ENCODE data around the gene CLBA1. TPM values are rescaled to one million over a fixed set of nuclear protein-coding genes. Genes with fewer than 3 reads are reported as not detected.

The CLBA1 gene
- polyA plus RNA-seq, 1 of the 3 experiments (the other 2 are of a cell fraction) = 18.5 TPM

DNA sequence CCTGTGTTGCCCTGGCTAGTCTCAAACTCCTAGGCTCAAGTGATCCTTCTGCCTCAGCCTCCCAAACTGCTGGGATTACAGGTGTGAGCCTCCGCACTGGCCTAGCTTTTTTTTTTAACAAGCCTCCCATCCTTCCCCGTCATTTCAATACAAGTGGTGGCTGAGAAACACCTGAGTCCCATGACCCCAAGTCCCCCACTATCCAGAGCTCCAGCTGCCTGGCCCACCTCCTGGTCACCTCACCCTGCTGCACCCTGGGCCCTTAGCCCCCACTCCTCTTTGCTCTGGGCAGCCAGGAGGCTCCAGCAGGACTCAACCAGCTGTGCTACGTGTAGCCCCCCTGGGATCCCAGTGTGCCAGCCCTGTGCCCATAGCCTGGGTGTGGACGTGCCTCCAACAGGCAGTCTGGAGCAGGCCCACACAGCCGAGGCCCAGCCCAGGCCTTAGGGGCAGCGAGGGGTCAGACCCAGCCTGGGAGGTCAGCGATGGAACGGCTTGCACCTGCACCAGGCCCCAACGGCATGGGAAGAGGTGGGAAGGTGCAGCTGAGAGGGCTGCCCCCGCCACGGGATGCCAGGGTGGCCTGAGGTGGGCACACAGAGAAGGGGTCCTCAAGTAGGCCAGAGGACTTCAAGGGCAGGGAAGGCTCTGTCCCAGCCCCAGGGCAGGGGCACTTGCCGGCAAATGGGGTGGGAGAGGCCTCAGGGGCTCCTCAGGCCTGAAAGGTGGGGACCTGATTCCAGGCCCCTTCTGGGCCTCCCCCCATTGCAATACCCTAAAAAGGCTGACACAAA is 13.9 kb upstream of the CLBA1 start:
- Histone ChIP-seq H3K9ac (no peak overlapping the region), H3K4me2 (peak overlapping the region; percentile 90), H3K9me2 (no peaks in the 10 kb centered on the region), H3F3A (replicated peaks; ENCODE audit: insufficient read depth) (peaks cover 20% of the 10 kb centered on the region), H3K36me3 (replicated peaks in 1 of 2; ENCODE audit: control insufficient read depth in 1 of 2, insufficient read depth in 2 of 2, low read length in 1 of 2) (no peaks in the 10 kb centered on the region), H3K9me3 (no peaks in the 10 kb centered on the region), H2AFZ (ENCODE audit: low read depth) (no peak overlapping the region), H3K27me3 (ENCODE audit: insufficient read depth) (no peaks in the 10 kb centered on the region), H3K27ac (ENCODE audit: low read depth in 2 of 2, low read length in 1 of 2) (peak overlapping the region in 1 of 2 experiments; percentile 93; a peak in 2 of 4 replicates), H3K4me3 (ENCODE audit: low read depth in 2 of 2, low read length in 1 of 2) (no peak overlapping the region), H3K4me1 (ENCODE audit: control insufficient read depth in 1 of 2, insufficient read depth in 2 of 2, low read depth in 1 of 2, low read length in 1 of 2) (peaks cover 48 to 59% of the 10 kb centered on the region in 2 experiments; a peak in 3 of 4 replicates), H3K79me2 (ENCODE audit: insufficient read depth) (peaks cover 72% of the 10 kb centered on the region; the same call in 1 of the 2 replicates), H4K20me1 (ENCODE audit: insufficient read depth) (no peaks in the 10 kb centered on the region)
- CTCF ChIA-PET = interaction anchor here (1.1 to 11.2 kb wide), 5 partner anchors 73 to 136 kb away, joined by 3 to 284 read pairs (median 4); no protein-coding TSS in a partner anchor
- POLR2A ChIA-PET = no interaction called here
- TF ChIP-seq FOSL2 (IDR thresholded peaks at IDR 0.05; ENCODE audit: borderline replicate concordance, low read depth) (no peak), GABPA (IDR thresholded peaks at IDR 0.05; ENCODE audit: low read depth) (no peak), EZH2phosphoT487 (IDR thresholded peaks at IDR 0.05; ENCODE audit: borderline replicate concordance, low read depth) (no peak), ELF1 (IDR thresholded peaks at IDR 0.05) (no peak), JUND (IDR thresholded peaks at IDR 0.05) (no peak), TAF1 (IDR thresholded peaks at IDR 0.05; ENCODE audit: borderline replicate concordance, low read depth, low read length) (no peak), PBX3 (IDR thresholded peaks at IDR 0.05) (no peak), NRF1 (IDR thresholded peaks at IDR 0.05; ENCODE audit: low read depth, low read length) (no peak), RAD21 (IDR thresholded peaks at IDR 0.05; ENCODE audit: low read length) (no peak)
- TF ChIP-seq, protein P1, sequence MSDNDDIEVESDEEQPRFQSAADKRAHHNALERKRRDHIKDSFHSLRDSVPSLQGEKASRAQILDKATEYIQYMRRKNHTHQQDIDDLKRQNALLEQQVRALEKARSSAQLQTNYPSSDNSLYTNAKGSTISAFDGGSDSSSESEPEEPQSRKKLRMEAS (IDR thresholded peaks at IDR 0.05; ENCODE audit: low read depth) = no peak
- 85% methylated on average over 6 of the region's 12 CpGs for WGBS (ENCODE audit: low lambda C conversion rate)
- no peak for DNase-seq

GRCh38 chr14:104972301-104973134 is 13.1 kb upstream of the CLBA1 start:
- peak; percentile 10; the same call in 1 of the 2 replicates for TF ChIP-seq FOSL2 (IDR thresholded peaks at IDR 0.05; ENCODE audit: borderline replicate concordance, low read depth)
- TF ChIP-seq RXRA (IDR thresholded peaks at IDR 0.05; ENCODE audit: borderline replicate concordance, low read depth) = no peak
- no peak for TF ChIP-seq GATA2 (CRISPR knock-in tag; IDR thresholded peaks at IDR 0.05)
- H3K9me2 ChIP-seq = no peaks in the 10 kb centered on the region
- H3K9me3 ChIP-seq = no peaks in the 10 kb centered on the region
- peaks cover 73% of the 10 kb centered on the region; the same call in 1 of the 2 replicates for H3K79me2 ChIP-seq (ENCODE audit: insufficient read depth)
- H3K36me3 ChIP-seq (replicated peaks in 1 of 2; ENCODE audit: control insufficient read depth in 1 of 2, insufficient read depth in 2 of 2, low read length in 1 of 2) = no peaks in the 10 kb centered on the region
- WGBS (ENCODE audit: low lambda C conversion rate) = 62% methylated on average over 17 of the region's 28 CpGs
- no peak for DNase-seq
- no peak overlapping the region for H2AFZ ChIP-seq (ENCODE audit: low read depth)
- H3K9ac ChIP-seq = peak overlapping the region; percentile 76
- CTCF ChIA-PET = interaction anchor here (1.1 to 11.2 kb wide), 5 partner anchors 39 to 122 kb away, joined by 3 to 284 read pairs (median 4); no protein-coding TSS in a partner anchor
- peaks cover 20% of the 10 kb centered on the region for H3F3A ChIP-seq (replicated peaks; ENCODE audit: insufficient read depth)
- no peaks in the 10 kb centered on the region for H3K27me3 ChIP-seq (ENCODE audit: insufficient read depth)
- H3K4me3 ChIP-seq (ENCODE audit: low read depth in 2 of 2, low read length in 1 of 2) = peak overlapping the region in 1 of 2 experiments; percentile 33; a peak in 1 of 4 replicates
- peak overlapping the region; percentile 55 to 93 for H3K27ac ChIP-seq (ENCODE audit: low read depth in 2 of 2, low read length in 1 of 2)
- POLR2A ChIA-PET = no interaction called here
- peak overlapping the region; percentile 90 for H3K4me2 ChIP-seq
- H3K4me1 ChIP-seq (ENCODE audit: control insufficient read depth in 1 of 2, insufficient read depth in 2 of 2, low read depth in 1 of 2, low read length in 1 of 2) = peaks cover 56 to 59% of the 10 kb centered on the region in 2 experiments; a peak in 3 of 4 replicates
- no peaks in the 10 kb centered on the region for H4K20me1 ChIP-seq (ENCODE audit: insufficient read depth)
